ENCODE data around the gene TRIM44. TPM values are rescaled to one million over a fixed set of nuclear protein-coding genes. Genes with fewer than 3 reads are reported as not detected.
"Not testable (repeated sequence)": the region's sequence is repeated elsewhere in the genome, so short reads cannot be mapped to it uniquely, and the experiment has no call there.

TRIM44 gene
- total and polyA plus RNA-seq, 10 donors: 5.3 to 65.7 (median 48.5) TPM

GRCh38 chr11:35771722-35772121 is 109.1 kb downstream of the TRIM44 start:
- 93 to 99% (median 98%) methylated on average over 5 of the region's 5 CpGs for WGBS, 5 donors
- no peak overlapping the region for H3K27ac ChIP-seq
- H3K27me3 ChIP-seq (replicated peaks in 1 of 7): no peaks in the 10 kb centered on the region
- intact Hi-C loops (cut with DNase I; ENCODE audit: low total_unique reads): no loop called here
- H3K9me3 ChIP-seq: peaks cover 0 to 31% (median 22%) of the 10 kb centered on the region in 8 donors
- H3K4me1 ChIP-seq: peaks cover 0 to 5% (median 0%) of the 10 kb centered on the region in 6 donors
- no peak for TF ChIP-seq CTCF (IDR thresholded peaks at IDR 0.05 in 8 of 11, conservative IDR thresholded peaks at IDR 0.05 in 3 of 11)
- no peak for TF ChIP-seq POLR2A (IDR thresholded peaks at IDR 0.05)
- no peak for TF ChIP-seq POLR2AphosphoS5 (IDR thresholded peaks at IDR 0.05)
- peaks cover 0 to 8% (median 0%) of the 10 kb centered on the region in 6 donors for H3K36me3 ChIP-seq
- no peak for DNase-seq
- no peak overlapping the region for H3K4me3 ChIP-seq

- DNase-seq; H3K27me3 ChIP-seq (replicated peaks in 1 of 7); H3K27ac ChIP-seq; H3K4me3 ChIP-seq; intact Hi-C loops (cut with DNase I; ENCODE audit: low total_unique reads): not testable (repeated sequence)
- WGBS, 5 donors: 90 to 99% (median 95%) methylated on average over 2 to 3 of the region's 3 CpGs
- Histone ChIP-seq H3K9me3 (peaks cover 3 to 45% (median 36%) of the 10 kb centered on the region in 8 donors), H3K4me1 (peaks cover 2 to 21% (median 8%) of the 10 kb centered on the region in 6 donors), H3K36me3 (peaks cover 0 to 10% (median 0%) of the 10 kb centered on the region in 6 donors)
Measured at GRCh38 chr11:35777241-35777640, 114.7 kb downstream of the TRIM44 start.

GRCh38 chr11:35778943-35779342 is 116.4 kb downstream of the TRIM44 start:
- H3K27me3 ChIP-seq (replicated peaks in 1 of 7); intact Hi-C loops (cut with DNase I; ENCODE audit: low total_unique reads); H3K27ac ChIP-seq; H3K4me3 ChIP-seq; DNase-seq: not testable (repeated sequence)
- WGBS, 5 donors: 93 to 100% (median 94%) methylated on average over 8 of the region's 8 CpGs
- peaks cover 3 to 33% (median 22%) of the 10 kb centered on the region in 8 donors for H3K9me3 ChIP-seq
- H3K4me1 ChIP-seq: peaks cover 2 to 35% (median 10%) of the 10 kb centered on the region in 6 donors
- H3K36me3 ChIP-seq: peaks cover 0 to 10% (median 0%) of the 10 kb centered on the region in 6 donors

GRCh38 chr11:35779409-35779808 is 116.8 kb downstream of the TRIM44 start:
- Histone ChIP-seq H3K36me3 (peaks cover 0 to 10% (median 0%) of the 10 kb centered on the region in 6 donors), H3K9me3 (peaks cover 3 to 28% (median 20%) of the 10 kb centered on the region in 8 donors), H3K27me3 (replicated peaks in 1 of 7) (no peaks in the 10 kb centered on the region), H3K4me1 (peaks cover 2 to 40% (median 11%) of the 10 kb centered on the region in 6 donors), H3K27ac (no peak overlapping the region), H3K4me3 (no peak overlapping the region)
- intact Hi-C loops (cut with DNase I; ENCODE audit: low total_unique reads): no loop called here
- no peak for DNase-seq
- TF ChIP-seq POLR2AphosphoS5 (IDR thresholded peaks at IDR 0.05) (no peak), POLR2A (IDR thresholded peaks at IDR 0.05) (no peak), CTCF (IDR thresholded peaks at IDR 0.05 in 8 of 11, conservative IDR thresholded peaks at IDR 0.05 in 3 of 11) (no peak)
- 96 to 99% (median 98%) methylated on average over 5 of the region's 5 CpGs for WGBS, 5 donors

GRCh38 chr11:35780951-35781860 is 118.6 kb downstream of the TRIM44 start:
- no peaks in the 10 kb centered on the region for H3K27me3 ChIP-seq (replicated peaks in 1 of 7)
- no peak for TF ChIP-seq CTCF (IDR thresholded peaks at IDR 0.05 in 8 of 11, conservative IDR thresholded peaks at IDR 0.05 in 3 of 11)
- no peak for TF ChIP-seq POLR2A (IDR thresholded peaks at IDR 0.05)
- no peak for TF ChIP-seq POLR2AphosphoS5 (IDR thresholded peaks at IDR 0.05)
- no peak overlapping the region for H3K4me3 ChIP-seq
- WGBS, 5 donors: 66 to 79% (median 74%) methylated on average over 7 of the region's 7 CpGs
- peaks cover 2 to 58% (median 16%) of the 10 kb centered on the region in 6 donors for H3K4me1 ChIP-seq
- DNase-seq: no peak
- H3K9me3 ChIP-seq: peaks cover 3 to 23% (median 15%) of the 10 kb centered on the region in 8 donors
- peaks cover 0 to 10% (median 0%) of the 10 kb centered on the region in 6 donors for H3K36me3 ChIP-seq
- no peak overlapping the region for H3K27ac ChIP-seq
- intact Hi-C loops (cut with DNase I; ENCODE audit: low total_unique reads): no loop called here

Measured in spleen (tissue), 11 donors.